H1 (cell line): ENCODE data around the gene MCFD2. TPM values are rescaled to one million over a fixed set of nuclear protein-coding genes. Genes with fewer than 3 reads are reported as not detected.
"Not testable (repeated sequence)": the region's sequence is repeated elsewhere in the genome, so short reads cannot be mapped to it uniquely, and the experiment has no call there.

Source experiments
- CTCF ChIA-PET: fragments of 300-600 bp; sonication (Branson Sonifier 250); formaldehyde crosslinking; loops from one replicate; lab custom pipeline; 2021; ENCODE audit not compliant: partially characterized antibody; lab: Charles Lee
- POLR2A ChIA-PET: fragments of 300-600 bp; sonication (Branson Sonifier 250); formaldehyde crosslinking; loops from one replicate; lab custom pipeline; 2021; ENCODE audit warnings: inconsistent platforms; ENCODE audit not compliant: partially characterized antibody; lab: Charles Lee
- DNase-seq, 2 experiments: peaks; one replicate each; pipeline versions ENCODE4 v3.0.0 to v3.0.0-alpha.2; 2010 to 2022; ENCODE audit warnings: low spot score in 2 of 2, low read depth in 1 of 2, mixed read lengths in 1 of 2
- FAIRE-seq: peaks from 2 replicates; lab custom pipeline; 2011; peaks lifted over from hg19 to GRCh38; lab: Jason Lieb, UNC
- H2AFZ ChIP-seq: 2 replicates; pipeline ENCODE4 v1.8.1; 2012; ENCODE audit warnings: low read length, inconsistent platforms
- H2AK5ac ChIP-seq: 2 replicates; pipeline ENCODE4 v1.6.1; 2013; ENCODE audit warnings: low read depth, low read length
- H2BK120ac ChIP-seq: replicated peaks from 2 replicates; pipeline ENCODE3; 2013; ENCODE audit warnings: low read depth, low read length, inconsistent platforms
- H2BK12ac ChIP-seq: 2 replicates; pipeline ENCODE4 v1.6.1; 2013; ENCODE audit warnings: low read depth, low read length
- H2BK15ac ChIP-seq: 2 replicates; pipeline ENCODE4 v1.6.1; 2013; ENCODE audit warnings: low read length
- H2BK20ac ChIP-seq: 2 replicates; pipeline ENCODE4 v1.6.1; 2013; ENCODE audit warnings: low read length
- H2BK5ac ChIP-seq: 2 replicates; pipeline ENCODE4 v1.6.1; 2013; ENCODE audit warnings: low read depth, low read length
- H3K14ac ChIP-seq: 2 replicates; pipeline ENCODE4 v1.6.1; 2013; ENCODE audit warnings: inconsistent platforms; ENCODE audit not compliant: insufficient read length
- H3K18ac ChIP-seq: 2 replicates; pipeline ENCODE4 v1.6.1; 2013; ENCODE audit warnings: low read length; ENCODE audit errors: extremely low read depth
- H3K23ac ChIP-seq: 2 replicates; pipeline ENCODE4 v1.6.1; 2013; ENCODE audit warnings: inconsistent platforms; ENCODE audit not compliant: insufficient read length
- H3K23me2 ChIP-seq: 2 replicates; pipeline ENCODE4 v1.6.1; 2013; ENCODE audit warnings: low read depth, low read length
- H3K27ac ChIP-seq: 2 replicates; pipeline ENCODE4 v1.6.1; 2011; ENCODE audit warnings: low read depth, low read length, inconsistent platforms
- H3K27me3 ChIP-seq, 4 experiments: replicated peaks in 1 of 4; 1 replicate in 1 of 4; 2 replicates in 3 of 4; pipeline versions ENCODE4 v1.6.1 to v1.8.1; 2011 to 2013; ENCODE audit warnings: low read length in 3 of 4, mild to moderate bottlenecking in 3 of 4, inconsistent platforms in 2 of 4, mixed read lengths in 2 of 4, moderate library complexity in 1 of 4; ENCODE audit not compliant: control insufficient read depth in 3 of 4, insufficient read depth in 3 of 4; ENCODE audit errors: extremely low read depth in 1 of 4
- H3K36me3 ChIP-seq, 4 experiments: 2 replicates each; pipeline versions ENCODE4 v1.6.1 to v1.8.1; 2011 to 2013; ENCODE audit warnings: mild to moderate bottlenecking in 4 of 4, low read length in 3 of 4, moderate library complexity in 2 of 4, control low read depth in 1 of 4, inconsistent platforms in 1 of 4; ENCODE audit not compliant: insufficient read depth in 4 of 4, control insufficient read depth in 2 of 4
- H3K4ac ChIP-seq: replicated peaks from 2 replicates; pipeline ENCODE3; 2013; ENCODE audit warnings: low read length, low read depth, mixed read lengths, inconsistent platforms; ENCODE audit not compliant: insufficient read length
- H3K4me1 ChIP-seq, 4 experiments: replicated peaks in 1 of 4; 1 replicate in 1 of 4; 2 replicates in 3 of 4; pipeline versions ENCODE4 v1.6.1 to v1.8.1; 2011 to 2013; ENCODE audit warnings: low read length in 3 of 4, inconsistent platforms in 2 of 4, mixed read lengths in 1 of 4; ENCODE audit not compliant: insufficient read depth in 4 of 4, control insufficient read depth in 3 of 4
- H3K4me2 ChIP-seq, 2 experiments: 2 replicates each; pipeline versions ENCODE4 v1.6.1 to v1.8.1; 2011 to 2013; ENCODE audit warnings: low read depth in 2 of 2, low read length in 2 of 2, control low read depth in 1 of 2, inconsistent platforms in 1 of 2, mild to moderate bottlenecking in 1 of 2; ENCODE audit not compliant: insufficient read depth in 1 of 2
- H3K4me3 ChIP-seq, 4 experiments: fragments of 200-600, 300-600 bp in 1 of 4; sonication (generic), shearing (Covaris generic), sonication (Bioruptor Twin) in 1 of 4; 2 replicates each; pipeline versions ENCODE4 v1.5.1 to v1.8.1; 2011 to 2016; ENCODE audit warnings: low read length in 4 of 4, low read depth in 3 of 4, control low read depth in 2 of 4, inconsistent platforms in 2 of 4, mild to moderate bottlenecking in 2 of 4, mixed read lengths in 1 of 4, moderate library complexity in 1 of 4; ENCODE audit not compliant: insufficient read depth in 2 of 4; ENCODE audit errors: extremely low read depth in 1 of 4
- H3K56ac ChIP-seq: replicated peaks from 2 replicates; pipeline ENCODE3; 2013; ENCODE audit warnings: low read depth, mild to moderate bottlenecking, mixed read lengths, low read length, inconsistent platforms; ENCODE audit not compliant: insufficient read length
- H3K79me1 ChIP-seq: 2 replicates; pipeline ENCODE4 v1.6.1; 2013; ENCODE audit warnings: low read depth, low read length, control low read depth
- H3K79me2 ChIP-seq, 2 experiments: 2 replicates each; pipeline versions ENCODE4 v1.6.1 to v1.8.1; 2012 to 2013; ENCODE audit warnings: low read length in 2 of 2, mild to moderate bottlenecking in 2 of 2, inconsistent platforms in 1 of 2; ENCODE audit not compliant: insufficient read depth in 2 of 2, control insufficient read depth in 1 of 2
- H3K9ac ChIP-seq, 4 experiments: replicated peaks in 1 of 4; 1 replicate in 1 of 4; 2 replicates in 3 of 4; pipeline versions ENCODE4 v1.6.1 to v1.8.1; 2011 to 2013; ENCODE audit warnings: low read depth in 3 of 4, low read length in 3 of 4, control low read depth in 2 of 4, mild to moderate bottlenecking in 2 of 4, moderate library complexity in 2 of 4, inconsistent platforms in 1 of 4; ENCODE audit errors: extremely low read depth in 1 of 4
- H3K9me3 ChIP-seq, 2 experiments: 2 replicates each; pipeline versions ENCODE4 v1.6.1 to v1.8.1; 2012 to 2013; ENCODE audit warnings: mild to moderate bottlenecking in 2 of 2, moderate library complexity in 2 of 2, control low read depth in 1 of 2, inconsistent platforms in 1 of 2, low read depth in 1 of 2, low read length in 1 of 2, mixed read lengths in 1 of 2; ENCODE audit not compliant: insufficient read depth in 2 of 2
- H4K20me1 ChIP-seq, 2 experiments: replicated peaks in 1 of 2; 2 replicates each; pipeline versions ENCODE3 to v1.8.1; 2011 to 2013; ENCODE audit warnings: inconsistent platforms in 2 of 2, low read length in 2 of 2, mild to moderate bottlenecking in 1 of 2; ENCODE audit not compliant: insufficient read depth in 2 of 2, control insufficient read depth in 1 of 2
- H4K5ac ChIP-seq: 2 replicates; pipeline ENCODE4 v1.6.1; 2013; ENCODE audit warnings: low read length, low read depth, mixed read lengths, inconsistent platforms; ENCODE audit not compliant: insufficient read length
- H4K8ac ChIP-seq: 2 replicates; pipeline ENCODE4 v1.8.0; 2013; ENCODE audit warnings: mild to moderate bottlenecking, moderate library complexity, low read length, inconsistent platforms; ENCODE audit not compliant: insufficient read depth; ENCODE audit errors: extremely low read depth
- H4K91ac ChIP-seq: replicated peaks from 2 replicates; pipeline ENCODE3; 2013; ENCODE audit warnings: low read length, mixed read lengths, inconsistent platforms; ENCODE audit not compliant: insufficient read length
- WGBS, 2 experiments: shearing (Covaris generic) in 1 of 2; methylation state at CpG; one replicate each; pipeline versions ENCODE4 v1.1.6 to v1.1.7; 2013 to 2015; ENCODE audit warnings: low lambda C conversion rate in 2 of 2, mixed read lengths in 2 of 2, inconsistent platforms in 1 of 2, low coverage in 1 of 2, missing lambda C conversion rate in 1 of 2; ENCODE audit not compliant: insufficient replicate concordance in 2 of 2, insufficient coverage in 1 of 2, insufficient read length in 1 of 2; ENCODE audit errors: extremely low coverage in 1 of 2, missing lambda C conversion rate in 1 of 2; 5-methylcytosine and 5-hydroxymethylcytosine counted together
- polyA plus RNA-seq, 7 experiments: library from polyadenylated mRNA; depleted of rRNA in 3 of 7; stranded (reverse) in 5 of 7; unstranded in 2 of 7; fragments of >200 nt in 5 of 7; fragments of 200-250 nt in 2 of 7; gene quantifications; 1 replicate in 5 of 7; 2 replicates in 1 of 7; 4 replicates in 1 of 7; pipeline versions ENCODE4 v1.2.1 to v1.2.3, GENCODE V29; 2011 to 2013; ENCODE audit warnings: missing spikeins in 2 of 7, mixed read lengths in 2 of 7
- total RNA-seq: library from RNA; stranded (reverse); fragmentation: NEBNext Ultra II Directional; extraction: Animal tissue kit (Norgen Biotek cat#: 25700); gene quantifications from 2 replicates; pipeline ENCODE4 v1.2.1, GENCODE V29; 2021

MCFD2 gene
- total and polyA plus RNA-seq, 2 of the 8 experiments (the other 6 are each of a cell fraction or from before 2014, with no cell fraction given) = 35.2 to 76.2 TPM

- H3K23ac ChIP-seq, H4K91ac ChIP-seq, H4K20me1 ChIP-seq, H3K9ac ChIP-seq, H3K18ac ChIP-seq, H3K79me2 ChIP-seq, H2AFZ ChIP-seq, H3K27ac ChIP-seq, H2BK20ac ChIP-seq, H3K4me3 ChIP-seq, H3K4me1 ChIP-seq, H3K56ac ChIP-seq, H3K79me1 ChIP-seq, H2BK15ac ChIP-seq, H4K5ac ChIP-seq, POLR2A ChIA-PET, H3K4ac ChIP-seq, DNase-seq, H4K8ac ChIP-seq, H2BK120ac ChIP-seq, CTCF ChIA-PET, H2AK5ac ChIP-seq, FAIRE-seq, H2BK12ac ChIP-seq, H3K4me2 ChIP-seq, H2BK5ac ChIP-seq, H3K27me3 ChIP-seq, H3K9me3 ChIP-seq, H3K14ac ChIP-seq, H3K23me2 ChIP-seq: not testable (repeated sequence)
- H3K36me3 ChIP-seq = peaks cover 2 to 24% (median 18%) of the 10 kb centered on the region in 4 experiments; a peak in 7 of 8 replicates
- WGBS, 2 experiments = 91% methylated on average over 6 of the region's 6 CpGs; no CpG with 5 or more reads in 1 of the 2 experiments
These were observed 12.6 kb downstream of the MCFD2 start for GRCh38 chr2:46902980-46903379.
